Effector CD4-positive, alpha-beta T cell (primary cell): ENCODE data around the gene RMDN3.

Experiments
- DNase-seq: peaks from one replicate; pipeline ENCODE4 v3.0.0-alpha.2; 2020

Gene RMDN3

GRCh38 chr15:40747685-40748631 lies 7.1 kb downstream of the RMDN3 start:
- no peak for DNase-seq

GRCh38 chr15:40746916-40747418 lies 8.1 kb downstream of the RMDN3 start:
- no peak for DNase-seq

- no peak for DNase-seq
Observed at GRCh38 chr15:40744815-40745152, 10.3 kb downstream of the RMDN3 start.

GRCh38 chr15:40743921-40744814 lies 10.9 kb downstream of the RMDN3 start:
- peak; percentile 47 for DNase-seq

GRCh38 chr15:40743485-40743901 lies 11.6 kb downstream of the RMDN3 start:
- no peak for DNase-seq

- DNase-seq, result no peak
Observed at GRCh38 chr15:40739854-40740253, 15.2 kb downstream of the RMDN3 start.

- no peak for DNase-seq
Observed at GRCh38 chr15:40739047-40739446, 16.0 kb downstream of the RMDN3 start.

- DNase-seq, result no peak
Observed at GRCh38 chr15:40737048-40737447, 18.0 kb downstream of the RMDN3 start.

GRCh38 chr15:40736575-40736974 lies 18.5 kb downstream of the RMDN3 start:
- no peak for DNase-seq

GRCh38 chr15:40731034-40731433 lies 24.0 kb downstream of the RMDN3 start:
- no peak for DNase-seq

- no peak for DNase-seq
Observed at GRCh38 chr15:40723919-40724318, 31.1 kb downstream of the RMDN3 start.

- DNase-seq, result no peak
Observed at GRCh38 chr15:40722934-40723333, 32.1 kb downstream of the RMDN3 start.

GRCh38 chr15:40722354-40722753 lies 32.7 kb downstream of the RMDN3 start:
- DNase-seq, result no peak

GRCh38 chr15:40721701-40722100 lies 33.4 kb downstream of the RMDN3 start:
- no peak for DNase-seq

- no peak for DNase-seq
Observed at GRCh38 chr15:40716165-40716564, 38.9 kb downstream of the RMDN3 start.

GRCh38 chr15:40714144-40714543 lies 40.9 kb downstream of the RMDN3 start:
- DNase-seq, result no peak

GRCh38 chr15:40706121-40706520 lies 48.9 kb downstream of the RMDN3 start:
- DNase-seq, result no peak

- no peak for DNase-seq
Observed at GRCh38 chr15:40702077-40702476, 53.0 kb downstream of the RMDN3 start.

- no peak for DNase-seq
Observed at GRCh38 chr15:40697916-40698315, 57.1 kb downstream of the RMDN3 start.

- no peak for DNase-seq
Observed at GRCh38 chr15:40696228-40696627, 58.8 kb downstream of the RMDN3 start.

- DNase-seq, result no peak
Observed at GRCh38 chr15:40695469-40695890, 59.6 kb downstream of the RMDN3 start.

- peak; percentile 88 for DNase-seq
Observed at GRCh38 chr15:40694688-40695468, 60.2 kb downstream of the RMDN3 start, which contains the start of gene RAD51. TSS of gene RAD51 (plus strand) at chr15:40695174. CDS start at chr15:40698759, 3,585 bp downstream.
